ENCODE data around the gene NRTN. TPM values are rescaled to one million over a fixed set of nuclear protein-coding genes. Genes with fewer than 3 reads are reported as not detected.

Gene NRTN, protein sequence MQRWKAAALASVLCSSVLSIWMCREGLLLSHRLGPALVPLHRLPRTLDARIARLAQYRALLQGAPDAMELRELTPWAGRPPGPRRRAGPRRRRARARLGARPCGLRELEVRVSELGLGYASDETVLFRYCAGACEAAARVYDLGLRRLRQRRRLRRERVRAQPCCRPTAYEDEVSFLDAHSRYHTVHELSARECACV
- under 1 TPM in 1 of 2 experiments, not detected in 1; 0.29 TPM for total RNA-seq

DNA sequence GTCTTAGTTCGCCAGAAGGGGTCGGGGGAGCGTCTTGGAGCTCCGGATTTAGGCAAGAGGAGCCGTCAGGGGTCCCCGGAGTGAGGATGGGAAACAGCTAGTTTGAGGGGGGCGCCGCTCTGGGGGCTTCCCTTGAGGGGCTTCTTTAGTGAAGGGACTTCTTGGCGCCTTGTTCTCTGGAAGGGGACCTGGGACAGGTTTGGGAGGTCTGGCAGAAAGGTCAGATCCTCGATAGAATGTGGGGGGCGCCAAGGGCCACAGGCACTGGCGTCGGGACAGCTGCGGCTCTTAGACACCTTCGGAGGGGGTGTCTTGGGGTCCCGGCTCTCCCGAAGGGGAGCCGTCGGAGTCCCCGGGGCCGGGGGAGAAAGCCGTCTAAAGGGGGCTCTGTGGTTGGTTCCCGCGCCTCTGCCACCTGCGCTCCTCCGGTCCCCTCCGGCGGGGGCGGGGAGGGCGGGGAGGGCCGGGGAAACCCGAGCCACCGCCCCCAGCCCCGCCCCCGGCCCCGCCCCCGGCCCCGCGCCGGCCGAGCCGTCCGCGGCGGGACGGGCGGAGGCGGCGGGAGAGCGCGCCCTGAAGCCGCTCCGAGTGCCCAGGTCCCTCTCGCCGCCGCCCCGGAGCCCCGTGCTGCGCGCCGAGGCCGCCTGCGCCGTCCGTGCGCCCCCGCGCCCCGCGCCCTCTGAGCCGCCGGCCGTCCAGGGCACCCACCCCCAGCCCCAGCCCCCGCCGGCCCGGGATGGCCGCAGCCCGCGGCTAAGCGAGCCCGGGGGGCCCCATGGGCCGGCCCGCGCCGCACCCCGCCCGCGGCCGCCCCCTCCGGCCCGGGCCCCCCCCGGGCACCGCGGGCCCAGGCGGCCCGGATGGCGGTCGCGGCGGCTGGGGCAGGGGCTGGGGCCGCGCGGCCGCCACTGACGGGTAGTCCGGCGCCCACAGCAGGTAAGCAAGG, at the start of gene NRTN:
NRTN (plus strand) TSS at position 552 of the 946 bp plus-strand sequence. CDS start 19,099 bp downstream, outside the sequence.

DNA sequence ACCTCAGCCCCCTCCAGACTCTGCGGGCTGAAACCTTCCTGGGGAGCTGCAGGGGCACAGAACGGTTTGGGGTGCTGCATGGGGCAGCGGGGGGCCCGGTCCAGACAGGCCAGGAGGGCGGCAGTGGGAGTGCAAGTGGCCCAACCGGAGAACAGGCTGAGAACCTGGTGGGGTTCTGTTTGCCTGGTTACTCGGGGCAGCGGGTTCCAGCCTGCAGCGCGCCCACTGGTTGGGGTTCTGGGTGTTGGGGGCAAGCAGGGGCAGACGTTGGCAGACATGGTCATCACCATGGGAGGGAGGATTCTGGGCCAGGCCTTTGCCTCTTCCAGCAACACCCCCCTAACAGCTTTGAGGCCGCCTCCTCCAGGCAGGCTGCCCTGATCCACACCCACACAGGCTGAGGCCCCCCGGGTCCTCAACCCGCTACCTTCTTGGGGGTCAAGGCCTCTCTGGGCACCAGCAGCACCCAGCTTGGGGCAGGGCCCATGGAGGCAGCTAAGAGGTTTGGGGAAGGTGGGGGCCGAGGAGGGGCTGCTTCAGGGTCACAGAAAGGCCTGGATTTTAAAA, 20.2 kb upstream of the NRTN start, which contains the start of gene PRR22:
PRR22 (minus strand) TSS at position 166 of the 567 bp plus-strand sequence; CDS start at position 80, 86 bp downstream.

GRCh38 chr19:5790559-5791520, 14.0 kb upstream of the NRTN start, which contains the start of gene DUS3L:
TSS of gene DUS3L (minus strand) at chr19:5791163. CDS start at chr19:5791141, 22 bp downstream.

DNA sequence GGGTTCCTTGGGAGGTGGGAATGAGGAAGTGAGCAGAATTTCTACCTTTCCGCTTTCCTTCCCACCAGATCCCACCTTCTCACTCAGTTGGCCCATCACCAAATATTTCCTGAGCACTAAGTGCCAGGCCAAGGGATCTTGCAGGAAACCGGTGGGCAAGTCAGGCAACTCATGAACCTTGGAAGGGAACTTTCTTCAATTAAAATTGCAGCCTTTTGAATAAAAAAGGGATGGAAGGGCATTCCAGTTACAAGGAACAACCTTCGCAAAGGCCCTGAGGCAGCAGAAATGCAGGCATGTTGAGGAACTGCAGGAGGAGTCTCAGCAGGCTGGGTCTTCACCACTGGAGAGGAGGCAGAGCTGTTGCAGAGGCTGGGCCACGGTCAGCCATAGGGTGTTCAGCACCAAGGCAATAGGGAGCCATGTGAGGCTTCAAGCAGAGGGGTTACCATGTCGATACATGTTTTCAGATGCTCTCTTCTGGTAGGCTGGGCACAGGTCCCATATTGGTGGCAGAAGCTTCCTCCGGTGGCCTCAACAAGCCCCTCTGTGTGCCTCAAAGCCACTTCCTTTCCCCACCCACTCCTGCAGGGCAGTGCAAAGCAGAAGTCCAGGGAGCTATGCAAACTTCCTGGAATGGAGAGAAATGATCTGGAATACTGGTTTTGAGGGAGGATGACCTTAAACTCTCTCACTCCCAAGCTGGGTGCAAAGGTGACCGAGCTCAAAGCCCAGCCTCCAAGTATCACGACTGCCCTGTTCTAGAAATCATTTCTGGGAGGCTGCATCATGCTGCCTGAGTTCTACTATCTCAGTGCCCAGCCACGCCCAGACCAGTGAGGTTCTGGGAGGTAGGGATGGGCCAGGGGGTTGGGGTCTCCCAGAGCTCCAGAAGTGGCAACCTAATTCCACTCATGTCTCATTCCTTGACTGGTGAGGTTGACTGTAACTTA, 34.5 kb downstream of the NRTN start, which contains the start of gene FUT6:
FUT6 (minus strand) TSS at position 638 of the 953 bp plus-strand sequence. CDS start 7,135 bp downstream, outside the sequence.

DNA sequence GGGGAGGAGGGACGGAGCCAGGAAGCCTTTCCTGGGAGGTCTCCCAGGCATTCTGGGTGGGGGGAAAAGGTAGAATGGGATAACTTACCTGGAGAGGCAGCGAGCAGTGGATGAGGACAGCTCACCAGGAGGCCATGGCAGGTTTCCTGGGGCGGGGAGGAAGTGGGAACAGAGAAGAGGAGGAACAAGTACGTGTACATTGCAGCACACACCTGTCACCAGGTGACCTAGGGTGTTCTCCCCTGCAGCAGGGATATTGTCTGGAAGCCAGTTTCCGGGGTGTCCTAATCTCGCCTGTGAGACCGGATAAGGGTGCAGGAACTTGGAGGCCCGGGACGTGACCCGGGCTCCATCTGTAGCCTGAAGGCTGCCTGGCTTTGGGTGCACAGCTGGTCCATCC, 46.4 kb downstream of the NRTN start, which contains the start of gene FUT3:
FUT3 (minus strand) TSS at position 148 of the 400 bp plus-strand sequence.

Other genes starting within 250 kb of the NRTN start
- under 1 TPM; 0.36 to 0.55 TPM for gene TINCR, start 237.1 kb upstream of the NRTN start, total RNA-seq
- gene SAFB2, start 182.3 kb upstream of the NRTN start, total RNA-seq: 10 to 100 TPM; 82.8 to 84.2 TPM
- gene SAFB, start 182.0 kb upstream of the NRTN start, total RNA-seq: 100 to 1,000 TPM; 119 to 125 TPM
- 10 to 100 TPM; 48.0 to 49.3 TPM for gene MICOS13, start 124.6 kb upstream of the NRTN start, total RNA-seq
- 1 to 10 TPM; 2.5 to 2.7 TPM for gene HSD11B1L, start 124.0 kb upstream of the NRTN start, total RNA-seq
- gene RPL36, start 114.8 kb upstream of the NRTN start, total RNA-seq: 1,000 to 10,000 TPM; 1,238 to 1,320 TPM
- gene LONP1, start 84.9 kb upstream of the NRTN start, total RNA-seq: 10 to 100 TPM; 72.7 to 78.6 TPM
- gene CATSPERD, start 84.4 kb upstream of the NRTN start, total RNA-seq: not detected
- 1 to 10 TPM; 3.5 to 4.9 TPM for gene PRR22, start 20.3 kb upstream of the NRTN start, total RNA-seq
- 10 to 100 TPM; 49.0 to 62.3 TPM for gene DUS3L, start 13.9 kb upstream of the NRTN start, total RNA-seq
- gene FUT6, start 34.6 kb downstream of the NRTN start, total RNA-seq: under 1 TPM; 0.18 to 0.22 TPM
- not detected for gene FUT3, start 46.4 kb downstream of the NRTN start, total RNA-seq
- under 1 TPM in 1 of 2 experiments, not detected in 1; 0.19 TPM for gene FUT5, start 65.5 kb downstream of the NRTN start, total RNA-seq
- 100 to 1,000 TPM; 212 to 226 TPM for gene NDUFA11, start 98.7 kb downstream of the NRTN start, total RNA-seq
- 10 to 100 TPM; 12.9 to 13.8 TPM for gene VMAC, start 99.8 kb downstream of the NRTN start, total RNA-seq
- 10 to 100 TPM; 22.1 to 24.3 TPM for gene CAPS, start 109.2 kb downstream of the NRTN start, total RNA-seq
- 10 to 100 TPM; 78.3 to 79.2 TPM for gene RANBP3, start 173.1 kb downstream of the NRTN start, total RNA-seq